GM19395 (cell line): ENCODE data around the gene GJB5.

Experiments used
- ATAC-seq: cut with Tn5 transposase; IDR thresholded peaks from one replicate; pipeline ENCODE4 v1.9.1; 2021; ENCODE audit warnings: mild to moderate bottlenecking, moderate library complexity; ENCODE audit not compliant: unreplicated experiment

The GJB5 gene

GRCh38 chr1:34792868-34793727, 38.3 kb downstream of the GJB5 start, which contains the start of gene GJA4:
GJA4 (plus strand) TSS chr1:34792999; CDS start chr1:34794214, 1,215 bp downstream.
- no peak for ATAC-seq

- no peak for ATAC-seq
Measured at GRCh38 chr1:34794001-34794789, 39.3 kb downstream of the GJB5 start.

DNA sequence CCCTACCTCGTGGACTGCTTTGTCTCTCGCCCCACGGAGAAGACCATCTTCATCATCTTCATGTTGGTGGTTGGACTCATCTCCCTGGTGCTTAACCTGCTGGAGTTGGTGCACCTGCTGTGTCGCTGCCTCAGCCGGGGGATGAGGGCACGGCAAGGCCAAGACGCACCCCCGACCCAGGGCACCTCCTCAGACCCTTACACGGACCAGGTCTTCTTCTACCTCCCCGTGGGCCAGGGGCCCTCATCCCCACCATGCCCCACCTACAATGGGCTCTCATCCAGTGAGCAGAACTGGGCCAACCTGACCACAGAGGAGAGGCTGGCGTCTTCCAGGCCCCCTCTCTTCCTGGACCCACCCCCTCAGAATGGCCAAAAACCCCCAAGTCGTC, 39.9 kb downstream of the GJB5 start:
- ATAC-seq: no peak

DNA sequence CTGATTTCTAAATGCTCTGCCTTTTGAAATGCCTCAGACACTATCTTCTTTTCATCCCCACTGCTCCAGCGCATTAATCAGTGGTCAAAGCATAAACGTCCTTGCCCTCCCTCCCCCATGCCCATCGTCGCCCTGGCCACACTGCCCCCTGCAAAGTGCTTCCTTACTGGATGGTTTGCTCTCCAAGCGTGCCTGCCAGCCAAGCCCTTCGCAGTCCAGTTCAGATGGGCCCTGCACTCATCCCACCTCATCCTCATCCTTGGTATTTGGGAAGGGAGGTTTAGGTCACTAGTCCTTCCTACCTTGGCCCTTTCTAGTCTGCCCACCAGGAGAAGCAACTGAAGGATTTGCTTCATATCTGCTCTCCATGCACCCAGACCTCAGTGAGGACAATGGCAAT, 41.1 kb downstream of the GJB5 start:
- no peak for ATAC-seq

- ATAC-seq: peak; percentile 90
Measured at GRCh38 chr1:34796990-34797389, 42.1 kb downstream of the GJB5 start.

GRCh38 chr1:34800214-34800613, 45.4 kb downstream of the GJB5 start:
- ATAC-seq: no peak

DNA sequence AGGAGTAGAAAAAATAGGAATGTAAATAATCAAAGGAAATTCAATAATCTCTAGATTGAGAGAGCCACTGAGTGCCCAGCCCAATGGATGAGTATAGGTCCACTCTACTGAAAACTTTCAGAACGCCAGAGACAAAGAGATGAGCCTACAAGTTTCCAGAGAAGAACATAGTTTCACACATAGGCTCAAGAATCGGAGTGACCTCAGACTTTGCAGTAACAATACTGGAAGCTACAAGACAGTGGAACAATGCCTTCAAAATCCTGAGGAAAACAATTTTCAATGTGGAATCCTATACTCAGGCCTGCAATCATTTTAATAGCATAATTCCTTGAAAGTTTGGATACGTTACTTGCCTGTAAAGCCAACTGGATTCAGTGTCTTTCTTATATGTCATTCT, 48.9 kb downstream of the GJB5 start:
- no peak for ATAC-seq

GRCh38 chr1:34806396-34806795, 51.5 kb downstream of the GJB5 start:
- no peak for ATAC-seq
